Upper lobe of right lung (tissue), 1 donor: ENCODE data around the gene CITED1. TPM values are rescaled to one million over a fixed set of nuclear protein-coding genes. Genes with fewer than 3 reads are reported as not detected.

Experiments used
- ATAC-seq: fragments of 200-7000 bp; cut with Tn5 transposase; one replicate; pipeline ENCODE4 v1.9.1; 2020; ENCODE audit warnings: mild to moderate bottlenecking, moderate library complexity
- DNase-seq: peaks from one replicate; pipeline ENCODE4 v3.0.0-alpha.2; 2020
- H3K27ac ChIP-seq: fragments of 200-600 bp; one replicate; pipeline ENCODE4 v1.8.0; 2022
- H3K27me3 ChIP-seq: fragments of 200-600 bp; one replicate; pipeline ENCODE4 v1.8.0; 2022; ENCODE audit warnings: mild to moderate bottlenecking
- H3K36me3 ChIP-seq: fragments of 200-600 bp; one replicate; pipeline ENCODE4 v1.8.0; 2022
- H3K4me1 ChIP-seq: fragments of 200-600 bp; one replicate; pipeline ENCODE4 v1.8.0; 2022
- H3K4me3 ChIP-seq: fragments of 200-600 bp; one replicate; pipeline ENCODE4 v1.8.0; 2022; ENCODE audit warnings: mild to moderate bottlenecking
- H3K9me3 ChIP-seq: fragments of 200-600 bp; one replicate; pipeline ENCODE4 v1.8.0; 2022
- CTCF ChIP-seq: fragments of 200-600 bp; IDR thresholded peaks from one replicate; pipeline ENCODE4 v1.8.0; 2022; ENCODE audit warnings: antibody characterized with exemption
- intact Hi-C: fragments of 100-400 bp; cut with DNase I; formaldehyde crosslinking; loops from one replicate; pipeline ENCODE4 v1.11.0; 2022
- total RNA-seq: library from RNA; stranded (reverse); fragmentation: NEBNext Ultra II Directional; extraction: Animal tissue kit (Norgen Biotek cat#: 25700); gene quantifications from one replicate; pipeline ENCODE4 v1.2.1, GENCODE V29; 2021
- donor health status: DM: no; HTN: yes; CAD: no; lungs with severe emphysema.

The CITED1 gene
- total RNA-seq, 1 donor from 2014 or later: 0.43 TPM

DNA sequence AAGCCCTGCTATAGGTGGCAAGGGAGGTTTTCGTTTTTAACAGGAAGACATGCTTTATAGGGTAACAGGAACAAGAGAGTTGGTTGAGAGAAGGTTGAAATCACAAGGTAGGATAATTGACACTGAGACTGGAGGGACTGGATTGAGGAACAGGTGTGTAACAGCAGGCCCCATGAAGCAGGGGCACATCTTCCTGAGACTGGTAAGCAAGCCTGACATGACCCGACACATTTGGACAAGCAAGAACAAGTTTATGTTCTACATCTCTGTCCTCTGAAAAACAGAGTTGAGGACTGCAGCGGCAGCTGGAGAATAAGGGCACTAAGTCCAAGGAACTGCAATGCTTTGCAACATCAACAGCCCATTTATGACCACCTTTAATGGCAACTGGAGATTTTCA lies 33.9 kb downstream of the CITED1 start:
- no peaks in the 10 kb centered on the region for H3K27me3 ChIP-seq
- TF ChIP-seq CTCF: no peak
- H3K27ac ChIP-seq: no peak overlapping the region
- H3K9me3 ChIP-seq: no peaks in the 10 kb centered on the region
- peaks cover 5% of the 10 kb centered on the region for H3K4me1 ChIP-seq
- ATAC-seq (no peak), DNase-seq (no peak)
- intact Hi-C loops: no loop called here
- H3K36me3 ChIP-seq: peaks cover 47% of the 10 kb centered on the region
- no peak overlapping the region for H3K4me3 ChIP-seq

DNA sequence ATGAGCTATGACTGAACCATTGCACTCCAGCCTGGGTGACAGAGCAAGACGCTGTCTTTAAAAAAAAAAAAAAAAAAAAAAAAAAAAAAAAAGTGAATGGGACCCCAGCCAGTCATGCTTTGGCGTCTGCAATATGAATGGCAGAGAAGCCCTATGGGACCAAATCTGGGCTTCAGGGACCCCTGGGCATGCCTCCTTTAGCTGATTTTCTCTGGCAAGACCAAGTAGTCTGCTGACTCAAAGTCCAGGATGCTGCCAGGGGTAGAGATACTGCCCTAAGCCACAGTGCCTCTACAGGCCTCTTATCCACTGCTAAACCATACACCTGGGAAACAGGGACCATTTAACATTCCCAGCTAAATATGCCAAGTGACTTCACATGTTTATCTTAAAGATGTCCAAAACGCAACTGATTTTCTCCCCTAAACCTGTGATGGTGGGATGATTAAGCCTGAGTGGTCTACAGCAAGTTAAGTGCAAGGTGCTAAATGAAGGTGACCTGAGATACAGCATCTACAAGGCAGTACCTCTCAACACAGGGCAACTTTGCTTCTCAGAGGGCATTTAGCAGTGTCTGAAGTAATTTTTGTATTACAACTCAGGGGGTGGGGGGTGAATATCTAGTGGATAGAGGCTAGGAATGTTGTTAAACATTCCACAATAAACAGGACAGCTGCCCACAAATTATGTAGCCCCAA lies 34.5 kb downstream of the CITED1 start:
- DNase-seq (no peak), ATAC-seq (no peak)
- no peaks in the 10 kb centered on the region for H3K9me3 ChIP-seq
- no peak for TF ChIP-seq CTCF
- H3K36me3 ChIP-seq: peaks cover 47% of the 10 kb centered on the region
- no peak overlapping the region for H3K27ac ChIP-seq
- intact Hi-C loops: no loop called here
- H3K4me3 ChIP-seq: no peak overlapping the region
- no peaks in the 10 kb centered on the region for H3K27me3 ChIP-seq
- H3K4me1 ChIP-seq: peaks cover 5% of the 10 kb centered on the region

DNA sequence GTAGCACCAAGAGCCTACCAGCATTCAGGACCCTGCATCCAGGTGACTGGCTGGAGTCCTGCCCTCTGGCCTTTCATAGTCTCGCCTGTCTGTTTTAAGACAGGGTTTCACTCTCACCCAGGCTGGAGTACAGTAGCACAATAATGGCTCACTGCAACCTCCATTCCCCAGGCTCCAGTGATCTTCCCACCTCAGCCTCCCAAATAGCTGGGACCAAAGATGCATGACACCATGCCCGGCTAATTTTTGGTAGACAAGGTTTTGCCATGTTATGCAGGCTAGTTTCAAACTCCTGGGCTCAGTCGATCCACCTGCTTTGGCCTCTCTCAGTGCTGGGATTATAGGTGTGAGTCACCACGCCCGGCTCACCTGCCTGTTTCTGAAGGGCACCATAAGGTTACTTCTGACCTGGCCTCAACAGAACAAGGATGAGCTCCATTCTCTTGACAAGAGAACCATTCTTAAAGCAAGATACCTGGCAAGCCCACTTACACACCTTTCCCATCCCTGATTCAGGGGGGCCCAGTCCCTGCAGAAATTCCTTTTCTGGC lies 35.3 kb downstream of the CITED1 start:
- intact Hi-C loops: no loop called here
- H3K4me1 ChIP-seq: no peaks in the 10 kb centered on the region
- no peaks in the 10 kb centered on the region for H3K27me3 ChIP-seq
- no peak overlapping the region for H3K4me3 ChIP-seq
- peaks cover 44% of the 10 kb centered on the region for H3K36me3 ChIP-seq
- DNase-seq (no peak), ATAC-seq (no peak)
- H3K9me3 ChIP-seq: no peaks in the 10 kb centered on the region
- no peak overlapping the region for H3K27ac ChIP-seq
- TF ChIP-seq CTCF: no peak

DNA sequence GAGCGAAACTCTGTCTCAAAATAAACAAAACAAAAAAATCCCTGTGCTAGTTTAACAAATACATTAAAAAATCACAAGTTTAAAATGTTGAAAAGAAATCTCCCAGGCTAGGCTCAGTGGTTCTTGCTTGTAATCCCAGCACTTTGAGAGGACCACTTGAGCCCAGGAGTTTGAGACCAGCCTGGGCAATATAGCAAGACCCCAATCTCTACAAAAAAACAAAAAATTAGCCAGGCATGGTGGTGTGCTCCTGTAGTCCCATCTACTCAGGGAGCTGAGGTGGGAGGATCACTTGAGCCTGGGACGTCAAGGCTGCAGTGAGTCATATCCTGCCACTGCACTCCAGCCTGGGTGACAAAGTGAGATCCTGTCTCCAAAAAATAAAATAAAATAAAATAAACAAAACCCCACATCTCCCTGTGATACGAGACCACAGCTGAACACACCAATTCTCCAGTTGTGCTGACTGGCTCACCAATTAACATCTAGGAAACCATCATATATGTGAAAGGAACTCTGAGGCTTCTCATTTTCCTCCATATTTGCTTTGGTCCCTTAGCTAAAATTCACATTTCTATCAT lies 36.0 kb downstream of the CITED1 start:
- Histone ChIP-seq H3K27me3 (no peaks in the 10 kb centered on the region), H3K4me1 (no peaks in the 10 kb centered on the region), H3K4me3 (no peak overlapping the region), H3K27ac (no peak overlapping the region), H3K36me3 (peaks cover 37% of the 10 kb centered on the region), H3K9me3 (no peaks in the 10 kb centered on the region)
- no peak for TF ChIP-seq CTCF
- no peak for DNase-seq
- intact Hi-C loops: no loop called here
- ATAC-seq: no peak

DNA sequence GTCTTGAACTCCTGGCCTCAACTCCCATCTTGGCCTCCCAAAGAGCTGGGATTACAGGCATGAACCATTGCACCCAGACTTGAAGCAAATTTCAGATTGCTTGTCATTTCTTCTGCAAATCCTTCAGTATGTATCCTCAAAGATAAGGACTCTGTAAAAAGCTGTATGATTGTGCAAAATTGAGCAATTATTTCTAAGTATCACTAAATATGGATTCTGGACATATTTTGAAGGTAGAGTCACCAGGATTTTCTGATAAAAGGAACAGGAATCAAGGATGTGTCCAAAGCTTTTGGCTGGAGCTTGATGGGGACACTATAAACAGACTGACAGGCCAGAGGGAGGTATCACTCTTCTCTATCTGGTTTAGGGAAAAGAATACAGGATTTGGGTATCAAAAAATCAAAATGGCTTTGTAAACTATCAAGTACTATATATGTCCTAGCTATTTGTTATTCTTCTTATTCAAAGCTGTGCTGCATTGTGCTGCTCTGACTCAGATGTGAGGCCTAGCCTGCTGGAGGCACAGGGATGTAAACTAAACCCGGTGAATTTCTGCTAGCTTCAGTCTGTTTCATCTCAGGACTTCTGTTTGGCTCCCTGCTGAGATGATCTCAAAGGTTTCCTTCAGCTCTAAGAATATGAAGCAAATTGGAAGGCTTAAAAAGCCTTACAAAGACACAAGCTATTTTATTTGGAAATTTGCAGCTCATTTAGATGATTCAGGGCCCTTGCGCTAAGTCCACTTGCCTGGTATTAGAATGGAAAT lies 36.9 kb downstream of the CITED1 start:
- ATAC-seq: no peak
- Histone ChIP-seq H3K4me3 (no peak overlapping the region), H3K9me3 (no peaks in the 10 kb centered on the region), H3K27ac (no peak overlapping the region), H3K36me3 (peaks cover 27% of the 10 kb centered on the region), H3K4me1 (no peaks in the 10 kb centered on the region), H3K27me3 (no peaks in the 10 kb centered on the region)
- TF ChIP-seq CTCF: no peak
- no peak for DNase-seq
- intact Hi-C loops: no loop called here
